Sigmoid colon (tissue), 7 donors: ENCODE data around the gene NOL4L. TPM values are rescaled to one million over a fixed set of nuclear protein-coding genes. Genes with fewer than 3 reads are reported as not detected.
A peak's percentile ranks its signal among the peaks of the same experiment; 100 is the strongest.

Experiments used
- DNase-seq: peaks from one replicate; pipeline ENCODE4 v3.0.0-alpha.2; 2019
- H3K27ac ChIP-seq, 4 donors: fragments of 200-600 bp; sonication (generic); one replicate each; pipeline ENCODE4 v1.5.1; 2016 to 2019; ENCODE audit warnings: mild to moderate bottlenecking in 1 of 4
- H3K27me3 ChIP-seq, 3 donors: fragments of 200-600 bp; sonication (generic); one replicate each; pipeline ENCODE4 v1.5.1; 2019; ENCODE audit warnings: mild to moderate bottlenecking in 1 of 3
- H3K36me3 ChIP-seq, 4 donors: fragments of 200-600 bp; sonication (generic); one replicate each; pipeline ENCODE4 v1.5.1; 2016 to 2019
- H3K4me1 ChIP-seq, 4 donors: fragments of 200-600 bp; sonication (generic); one replicate each; pipeline ENCODE4 v1.5.1; 2017 to 2019
- H3K4me3 ChIP-seq, 4 donors: fragments of 200-600 bp; sonication (generic); one replicate each; pipeline ENCODE4 v1.5.1; 2017 to 2019; ENCODE audit warnings: mild to moderate bottlenecking in 2 of 4, moderate library complexity in 1 of 4
- H3K9me3 ChIP-seq, 4 donors: fragments of 200-600 bp in 3 of 4; sonication (generic) in 3 of 4; one replicate each; pipeline versions ENCODE4 v1.5.1 to v1.6.1; 2013 to 2019
- EP300 ChIP-seq, 4 donors: sonication (generic); formaldehyde crosslinking; IDR thresholded peaks; one replicate each; pipeline ENCODE4 v1.6.1; 2017; ENCODE audit warnings: antibody characterized with exemption in 4 of 4
- POLR2A ChIP-seq, 2 donors: fragments of 450-650 bp; IDR thresholded peaks; one replicate each; pipeline ENCODE4 v1.6.1; 2016; ENCODE audit warnings: antibody characterized with exemption in 2 of 2, mild to moderate bottlenecking in 2 of 2, moderate library complexity in 2 of 2
- POLR2AphosphoS5 ChIP-seq, 4 donors: sonication (generic); formaldehyde crosslinking; IDR thresholded peaks; one replicate each; pipeline ENCODE4 v1.6.1; 2017; ENCODE audit warnings: antibody characterized with exemption in 4 of 4
- WGBS, 2 donors: extraction: QIAGEN DNeasy Blood & Tissue Kit; methylation state at CpG; one replicate each; pipeline ENCODE4 v1.1.7; 2013; 5-methylcytosine and 5-hydroxymethylcytosine counted together
- intact Hi-C: fragments of 100-400 bp; cut with DNase I; formaldehyde crosslinking; loops from one replicate; pipeline ENCODE4 v1.15.1; 2023
- polyA plus RNA-seq, 3 donors: library from polyadenylated mRNA; stranded (reverse); fragments of 200-250 nt; gene quantifications; one replicate each; pipeline ENCODE4 v1.2.3, GENCODE V29; 2013
- total RNA-seq, 4 donors: library from RNA; depleted of rRNA; stranded (reverse); fragments of >200 nt; gene quantifications; one replicate each; pipeline ENCODE4 v1.1.0, GENCODE V29; 2016
- TF ChIP-seq, protein P1 (sequence below), 4 experiments: fragments of 450-650 bp in 3 of 4; fragments of 200-600 bp in 1 of 4; IDR thresholded peaks; one replicate each; pipeline ENCODE4 v1.5.1; 2016 to 2019; ENCODE audit warnings: antibody characterized with exemption in 4 of 4, mild to moderate bottlenecking in 3 of 4, moderate library complexity in 2 of 4
- donor health status: healthy with polysubstance abuse.
- donor health status: Bipolar disorder and iron deficiency.
- donor health status: healthy.

The NOL4L gene
- total and polyA plus RNA-seq, 7 donors, result 9.2 to 34.7 (median 16.8) TPM

DNA sequence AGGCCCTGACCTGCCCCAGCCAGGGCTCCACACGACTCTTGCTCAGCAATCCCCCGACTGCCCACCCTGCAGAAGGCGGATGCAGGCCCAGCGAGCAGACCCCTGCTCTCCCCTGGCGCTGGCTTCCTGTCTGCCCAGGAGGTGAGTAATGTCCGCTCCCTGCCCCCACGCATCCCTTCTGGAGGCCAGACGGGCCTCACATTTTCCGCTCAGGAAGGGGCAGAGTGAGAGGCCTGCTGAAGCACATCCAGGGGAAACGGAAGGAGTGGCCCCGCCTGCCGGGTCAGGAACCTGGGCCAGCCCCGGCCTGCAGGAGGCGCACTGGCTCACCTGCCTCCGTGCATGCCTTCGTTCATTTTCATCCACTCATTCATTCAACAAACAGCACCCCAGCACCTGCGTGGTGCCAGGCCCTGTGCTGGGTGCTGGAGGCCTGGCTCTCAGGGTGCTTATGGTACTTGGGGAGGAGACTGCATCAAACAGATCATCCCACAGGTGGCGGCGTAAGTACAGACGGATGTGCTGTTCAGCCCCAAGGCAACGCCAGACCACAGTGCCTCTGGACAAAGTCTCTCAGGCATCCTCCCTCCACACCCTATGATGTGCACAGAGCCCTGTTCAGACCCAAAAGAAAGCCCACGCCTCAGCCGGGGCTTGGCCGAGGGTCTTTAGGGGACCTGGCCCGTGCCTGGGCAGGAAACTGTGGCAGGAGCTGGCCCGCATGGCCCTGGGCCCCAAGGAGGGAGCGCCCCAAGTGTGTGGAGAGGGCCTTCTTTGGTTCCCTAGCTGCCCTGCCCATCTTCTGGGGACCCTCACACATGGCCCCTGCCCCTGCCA, 114.9 kb downstream of the NOL4L start:
- peaks cover 0 to 99% (median 97%) of the 10 kb centered on the region in 4 donors for H3K4me1 ChIP-seq
- peak in 3 of 4 donors; percentile 20 to 66 (median 57) for TF ChIP-seq POLR2AphosphoS5 (IDR thresholded peaks at IDR 0.05)
- TF ChIP-seq, protein P1, sequence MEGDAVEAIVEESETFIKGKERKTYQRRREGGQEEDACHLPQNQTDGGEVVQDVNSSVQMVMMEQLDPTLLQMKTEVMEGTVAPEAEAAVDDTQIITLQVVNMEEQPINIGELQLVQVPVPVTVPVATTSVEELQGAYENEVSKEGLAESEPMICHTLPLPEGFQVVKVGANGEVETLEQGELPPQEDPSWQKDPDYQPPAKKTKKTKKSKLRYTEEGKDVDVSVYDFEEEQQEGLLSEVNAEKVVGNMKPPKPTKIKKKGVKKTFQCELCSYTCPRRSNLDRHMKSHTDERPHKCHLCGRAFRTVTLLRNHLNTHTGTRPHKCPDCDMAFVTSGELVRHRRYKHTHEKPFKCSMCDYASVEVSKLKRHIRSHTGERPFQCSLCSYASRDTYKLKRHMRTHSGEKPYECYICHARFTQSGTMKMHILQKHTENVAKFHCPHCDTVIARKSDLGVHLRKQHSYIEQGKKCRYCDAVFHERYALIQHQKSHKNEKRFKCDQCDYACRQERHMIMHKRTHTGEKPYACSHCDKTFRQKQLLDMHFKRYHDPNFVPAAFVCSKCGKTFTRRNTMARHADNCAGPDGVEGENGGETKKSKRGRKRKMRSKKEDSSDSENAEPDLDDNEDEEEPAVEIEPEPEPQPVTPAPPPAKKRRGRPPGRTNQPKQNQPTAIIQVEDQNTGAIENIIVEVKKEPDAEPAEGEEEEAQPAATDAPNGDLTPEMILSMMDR (IDR thresholded peaks at IDR 0.05), result peak in 2 of 4 experiments; percentile 18 to 30
- TF ChIP-seq EP300 (IDR thresholded peaks at IDR 0.05), result no peak
- no peak for TF ChIP-seq POLR2A (IDR thresholded peaks at IDR 0.05)

DNA sequence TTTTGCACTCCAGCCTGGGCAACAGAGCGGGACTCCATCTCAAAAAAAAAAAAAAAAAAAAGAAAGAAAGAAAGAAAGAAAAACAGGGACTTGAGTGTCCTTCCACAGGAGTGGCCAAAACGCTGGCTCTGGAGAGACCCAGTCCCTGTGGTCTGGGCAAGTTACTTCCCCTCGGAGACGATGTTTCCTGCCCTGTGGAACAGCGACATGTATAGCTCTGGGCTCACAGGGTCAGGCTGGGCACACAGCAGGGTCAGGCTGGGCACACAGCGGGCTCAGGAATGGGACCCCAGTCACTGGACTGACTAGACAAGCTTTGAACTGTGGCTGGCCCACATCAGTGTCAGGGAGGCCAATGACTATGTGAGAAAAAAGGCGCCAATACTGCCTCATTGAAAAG, 116.3 kb downstream of the NOL4L start:
- 83 to 88% methylated on average over 7 of the region's 7 CpGs for WGBS, 2 donors
- H3K27me3 ChIP-seq, result no peaks in the 10 kb centered on the region

More for the DNA sequence above, 114.9 kb downstream of the NOL4L start:
- 52 to 62% methylated on average over 27 of the region's 27 CpGs for WGBS, 2 donors
- Histone ChIP-seq H3K4me3 (no peak overlapping the region), H3K36me3 (no peaks in the 10 kb centered on the region), H3K27me3 (no peaks in the 10 kb centered on the region), H3K27ac (peak overlapping the region; percentile 62 to 97 (median 92)), H3K9me3 (no peaks in the 10 kb centered on the region)
- DNase-seq, result no peak
- intact Hi-C loops, result no loop called here

DNA sequence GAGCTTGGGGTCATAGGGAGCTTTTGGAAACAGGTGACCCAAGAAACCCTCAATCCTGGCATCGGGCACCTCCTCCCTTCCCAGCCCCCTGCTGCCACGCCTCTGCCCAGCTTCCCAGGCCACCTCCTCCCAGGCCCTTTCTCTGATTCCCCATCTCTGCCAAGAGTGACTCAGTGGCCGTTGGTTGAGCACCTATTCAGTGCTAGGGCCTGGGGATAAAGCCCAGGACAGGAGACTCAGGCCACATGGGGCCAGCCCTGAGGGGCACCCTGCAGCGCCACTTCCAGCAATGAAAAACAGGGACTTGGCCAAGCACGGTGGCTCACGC, 116.9 kb downstream of the NOL4L start:
- WGBS, 2 donors, result 59 to 84% methylated on average over 6 of the region's 6 CpGs
- H3K4me3 ChIP-seq, result no peak overlapping the region
- no peaks in the 10 kb centered on the region for H3K27me3 ChIP-seq
- no peaks in the 10 kb centered on the region for H3K36me3 ChIP-seq
- H3K27ac ChIP-seq, result peak overlapping the region; percentile 81 to 97 (median 92)
- TF ChIP-seq EP300 (IDR thresholded peaks at IDR 0.05), result no peak
- no peak for TF ChIP-seq POLR2A (IDR thresholded peaks at IDR 0.05)
- no peak for TF ChIP-seq POLR2AphosphoS5 (IDR thresholded peaks at IDR 0.05)
- TF ChIP-seq, protein P1 (IDR thresholded peaks at IDR 0.05), result no peak
- no peaks in the 10 kb centered on the region for H3K9me3 ChIP-seq
- peaks cover 0 to 99% (median 97%) of the 10 kb centered on the region in 4 donors for H3K4me1 ChIP-seq
- DNase-seq, result no peak
- intact Hi-C loops, result no loop called here

More for the DNA sequence above, 116.3 kb downstream of the NOL4L start:
- TF ChIP-seq POLR2A (IDR thresholded peaks at IDR 0.05) (no peak), EP300 (IDR thresholded peaks at IDR 0.05) (no peak)
- TF ChIP-seq, protein P1 (IDR thresholded peaks at IDR 0.05), result no peak
- Histone ChIP-seq H3K36me3 (no peaks in the 10 kb centered on the region), H3K4me1 (peaks cover 0 to 99% (median 97%) of the 10 kb centered on the region in 4 donors), H3K9me3 (no peaks in the 10 kb centered on the region), H3K27ac (peak overlapping the region; percentile 62 to 97 (median 92)), H3K4me3 (no peak overlapping the region)
- no peak for DNase-seq
- intact Hi-C loops, result no loop called here

DNA sequence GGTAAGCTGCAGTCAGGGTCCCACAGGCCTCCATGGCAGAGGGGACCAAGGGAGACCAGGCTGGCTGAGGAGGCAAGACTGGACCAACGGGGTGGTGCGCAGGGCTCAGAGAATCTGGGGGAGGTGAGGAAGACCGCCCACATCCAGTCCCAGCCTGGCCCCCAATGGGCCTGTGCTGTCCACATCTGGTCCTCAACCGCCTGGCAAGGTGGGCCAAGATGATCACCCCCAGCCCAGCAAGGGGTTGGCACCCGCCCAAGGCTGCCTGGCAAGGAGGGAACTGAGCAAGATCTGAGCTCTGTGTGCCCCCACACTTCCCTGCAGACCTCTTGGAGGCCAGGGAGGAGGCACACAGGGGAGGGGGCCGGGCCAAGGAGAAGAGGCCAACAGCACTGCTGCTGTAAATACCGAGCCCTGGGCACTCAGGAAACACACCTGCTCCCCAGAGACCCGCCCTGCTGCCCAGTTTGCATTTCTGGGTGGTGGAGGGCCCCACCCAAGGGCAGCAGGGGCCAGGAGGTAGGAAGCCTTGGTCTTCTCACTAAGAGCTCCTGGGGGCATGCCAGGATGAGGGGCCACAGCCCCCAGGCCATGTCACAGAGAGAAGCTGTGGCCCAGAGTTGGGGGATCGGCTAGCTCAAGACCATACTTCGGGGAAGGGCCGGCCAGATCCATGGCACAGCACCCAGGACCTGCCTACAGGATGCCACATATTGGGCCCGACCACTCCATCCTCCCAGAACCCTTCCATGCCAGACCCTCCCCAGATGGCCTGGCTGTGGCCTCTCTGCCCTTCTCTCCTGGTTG, 117.4 kb downstream of the NOL4L start:
- Histone ChIP-seq H3K9me3 (no peaks in the 10 kb centered on the region), H3K4me3 (no peak overlapping the region), H3K36me3 (no peaks in the 10 kb centered on the region), H3K4me1 (peaks cover 0 to 99% (median 97%) of the 10 kb centered on the region in 4 donors), H3K27me3 (no peaks in the 10 kb centered on the region), H3K27ac (peak overlapping the region; percentile 81 to 97 (median 92))
- 41 to 78% methylated on average over 12 of the region's 12 CpGs for WGBS, 2 donors
- DNase-seq, result no peak
- TF ChIP-seq EP300 (IDR thresholded peaks at IDR 0.05) (no peak), POLR2AphosphoS5 (IDR thresholded peaks at IDR 0.05) (no peak), POLR2A (IDR thresholded peaks at IDR 0.05) (no peak)
- TF ChIP-seq, protein P1 (IDR thresholded peaks at IDR 0.05), result no peak
- intact Hi-C loops, result no loop called here
